Esophagus squamous epithelium (tissue), 5 donors: ENCODE measurements around the gene EFS. TPM values are rescaled to one million over a fixed set of nuclear protein-coding genes. Genes with fewer than 3 reads are reported as not detected.

ENCODE experiments used
- DNase-seq: peaks from one replicate; lab custom pipeline; 2025; lab: John Stamatoyannopoulos, UW
- H3K27ac ChIP-seq, 4 donors: fragments of 200-600 bp; sonication (generic); one replicate each; pipeline ENCODE4 v1.5.1; 2016 to 2019; ENCODE audit warnings: mild to moderate bottlenecking in 1 of 4
- H3K27me3 ChIP-seq, 4 donors: fragments of 200-600 bp; sonication (generic); 1 replicate in 3 of 4; 2 replicates in 1 of 4; pipeline versions ENCODE4 v1.5.1 to v1.6.0; 2017 to 2021; ENCODE audit warnings: antibody characterized with exemption in 1 of 4
- H3K36me3 ChIP-seq, 3 donors: fragments of 200-600 bp; sonication (generic); one replicate each; pipeline ENCODE4 v1.5.1; 2016 to 2019
- H3K4me1 ChIP-seq, 3 donors: fragments of 200-600 bp; sonication (generic); one replicate each; pipeline ENCODE4 v1.5.1; 2017 to 2019
- H3K4me3 ChIP-seq, 4 donors: fragments of 200-600 bp; sonication (generic); 1 replicate in 3 of 4; 2 replicates in 1 of 4; pipeline ENCODE4 v1.5.1; 2016 to 2019; ENCODE audit warnings: mild to moderate bottlenecking in 2 of 4, moderate library complexity in 1 of 4
- H3K9me3 ChIP-seq, 3 donors: fragments of 200-600 bp; sonication (generic); one replicate each; pipeline ENCODE4 v1.5.1; 2016 to 2019
- POLR2A ChIP-seq, 4 donors: fragments of 450-650 bp; IDR thresholded peaks; one replicate each; pipeline ENCODE4 v1.6.1; 2017; ENCODE audit warnings: antibody characterized with exemption in 4 of 4, mild to moderate bottlenecking in 4 of 4, moderate library complexity in 3 of 4
- WGBS, 2 donors: methylation state at CpG; one replicate each; pipeline ENCODE4 v1.1.5; 2018; 5-methylcytosine and 5-hydroxymethylcytosine counted together
- intact Hi-C: fragments of 100-400 bp; cut with DNase I; formaldehyde crosslinking; loops from one replicate; pipeline ENCODE4 v1.15.0; 2022
- total RNA-seq, 4 donors: library from RNA; depleted of rRNA; stranded (reverse); fragments of >200 nt; gene quantifications; one replicate each; pipeline ENCODE4 v1.1.0, GENCODE V29; 2016
- TF ChIP-seq, protein P1 (sequence below), 6 experiments: fragments of 450-650 bp in 4 of 6; fragments of 200-600 bp in 2 of 6; sonication (generic) in 2 of 6; IDR thresholded peaks; one replicate each; pipeline ENCODE4 v1.5.1; 2016 to 2019; ENCODE audit warnings: antibody characterized with exemption in 6 of 6, mild to moderate bottlenecking in 4 of 6, moderate library complexity in 4 of 6
- donor health status: DM: yes; HTN: yes; CAD: no.

Gene EFS
- total RNA-seq, 4 donors from 2014 or later, result 17.8 to 34.4 (median 20.9) TPM

DNA sequence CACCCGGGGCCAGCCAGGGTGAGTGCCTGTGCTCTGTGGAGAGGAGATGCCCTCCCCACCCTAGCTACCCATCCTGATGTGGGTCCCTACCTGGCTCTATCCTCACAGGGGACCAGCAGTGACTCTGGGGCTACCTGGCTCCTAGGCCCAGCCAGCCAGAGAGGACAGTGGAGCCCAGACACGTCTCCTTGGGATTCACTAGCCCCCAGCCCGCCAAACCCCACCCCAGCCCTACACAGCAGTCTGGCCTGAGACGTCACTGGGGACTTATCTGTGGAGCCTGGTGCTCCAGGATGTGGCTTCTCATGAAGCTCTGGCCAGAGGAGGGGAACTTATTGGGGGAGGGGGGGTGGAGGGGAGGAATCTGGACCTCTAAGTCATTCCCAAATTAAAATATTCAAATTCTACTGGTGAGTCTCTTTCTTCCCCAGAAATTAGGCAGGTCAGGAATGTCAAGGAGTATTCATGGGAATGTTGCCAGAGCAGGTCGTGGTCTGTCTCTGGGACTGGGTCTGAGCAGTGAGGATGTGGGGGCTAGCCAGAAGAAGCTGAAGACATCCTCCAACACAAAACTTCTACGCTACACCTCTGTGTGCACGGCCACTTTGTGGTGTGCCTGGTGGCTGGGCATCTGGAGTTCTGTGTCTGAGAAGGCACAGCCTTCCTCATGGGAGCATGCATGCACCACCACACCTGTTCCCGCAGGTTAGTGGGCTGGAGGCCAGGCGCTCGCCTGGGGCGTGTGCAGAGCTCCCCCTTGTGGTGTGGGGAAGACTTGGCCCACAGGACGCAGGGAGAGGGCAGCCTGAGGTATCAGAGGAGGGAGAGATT lies 14.6 kb upstream of the EFS start:
- H3K4me3 ChIP-seq, result no peak overlapping the region
- peaks cover 0 to 14% (median 0%) of the 10 kb centered on the region in 3 donors for H3K4me1 ChIP-seq
- intact Hi-C loops, result loop anchor here (2.0 to 10.0 kb wide), 2 partner anchors 53 to 115 kb away; no protein-coding TSS in a partner anchor
- H3K27me3 ChIP-seq, result peaks cover 0 to 32% (median 0%) of the 10 kb centered on the region in 4 donors
- no peaks in the 10 kb centered on the region for H3K36me3 ChIP-seq
- 27 to 73% methylated on average over 2 to 3 of the region's 12 CpGs for WGBS, 2 donors
- H3K9me3 ChIP-seq, result no peaks in the 10 kb centered on the region
- no peak for DNase-seq
- no peak overlapping the region for H3K27ac ChIP-seq
- TF ChIP-seq, protein P1, sequence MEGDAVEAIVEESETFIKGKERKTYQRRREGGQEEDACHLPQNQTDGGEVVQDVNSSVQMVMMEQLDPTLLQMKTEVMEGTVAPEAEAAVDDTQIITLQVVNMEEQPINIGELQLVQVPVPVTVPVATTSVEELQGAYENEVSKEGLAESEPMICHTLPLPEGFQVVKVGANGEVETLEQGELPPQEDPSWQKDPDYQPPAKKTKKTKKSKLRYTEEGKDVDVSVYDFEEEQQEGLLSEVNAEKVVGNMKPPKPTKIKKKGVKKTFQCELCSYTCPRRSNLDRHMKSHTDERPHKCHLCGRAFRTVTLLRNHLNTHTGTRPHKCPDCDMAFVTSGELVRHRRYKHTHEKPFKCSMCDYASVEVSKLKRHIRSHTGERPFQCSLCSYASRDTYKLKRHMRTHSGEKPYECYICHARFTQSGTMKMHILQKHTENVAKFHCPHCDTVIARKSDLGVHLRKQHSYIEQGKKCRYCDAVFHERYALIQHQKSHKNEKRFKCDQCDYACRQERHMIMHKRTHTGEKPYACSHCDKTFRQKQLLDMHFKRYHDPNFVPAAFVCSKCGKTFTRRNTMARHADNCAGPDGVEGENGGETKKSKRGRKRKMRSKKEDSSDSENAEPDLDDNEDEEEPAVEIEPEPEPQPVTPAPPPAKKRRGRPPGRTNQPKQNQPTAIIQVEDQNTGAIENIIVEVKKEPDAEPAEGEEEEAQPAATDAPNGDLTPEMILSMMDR (IDR thresholded peaks at IDR 0.05), result peak; percentile 86 to 98 (median 94)
- TF ChIP-seq POLR2A (IDR thresholded peaks at IDR 0.05), result no peak

DNA sequence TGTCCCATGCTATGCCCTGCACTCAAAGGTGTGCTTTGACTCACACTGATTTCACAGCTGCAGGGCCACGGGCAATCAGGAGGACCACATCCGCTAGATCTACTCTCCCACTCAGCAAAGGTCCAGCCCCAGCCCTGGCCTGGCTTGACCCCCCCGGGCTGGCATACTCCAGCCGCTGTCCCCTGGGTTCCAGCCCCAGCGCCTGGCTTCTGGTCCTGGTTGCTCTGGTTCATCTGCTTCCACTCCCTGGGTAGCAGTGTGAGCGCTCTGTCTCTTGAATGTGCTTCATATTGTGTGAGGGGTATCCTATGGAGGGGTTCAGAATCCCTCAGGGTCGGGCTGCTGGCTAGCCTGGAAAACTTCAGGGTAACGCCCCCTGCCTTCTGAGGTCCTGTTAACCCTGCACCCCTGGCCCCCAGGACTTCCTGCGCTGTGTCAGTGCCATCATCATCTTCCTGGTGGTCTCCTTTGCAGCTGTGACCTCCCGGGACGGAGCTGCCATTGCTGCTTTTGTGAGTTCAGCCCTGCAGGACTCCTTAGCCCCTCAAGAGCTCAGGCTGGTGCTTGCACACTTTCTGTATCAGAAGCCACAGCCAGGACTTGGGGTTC lies 13.7 kb upstream of the EFS start:
- no peak overlapping the region for H3K4me3 ChIP-seq
- H3K4me1 ChIP-seq, result peaks cover 0 to 14% (median 0%) of the 10 kb centered on the region in 3 donors
- no peak for TF ChIP-seq POLR2A (IDR thresholded peaks at IDR 0.05)
- TF ChIP-seq, protein P1 (IDR thresholded peaks at IDR 0.05), result no peak
- intact Hi-C loops, result loop anchor here (10.0 kb wide), 1 partner anchor 114 kb away; no protein-coding TSS in a partner anchor
- H3K36me3 ChIP-seq, result no peaks in the 10 kb centered on the region
- no peaks in the 10 kb centered on the region for H3K9me3 ChIP-seq
- peaks cover 0 to 32% (median 0%) of the 10 kb centered on the region in 4 donors for H3K27me3 ChIP-seq
- 72 to 79% methylated on average over 6 to 11 of the region's 11 CpGs for WGBS, 2 donors
- no peak for DNase-seq
- H3K27ac ChIP-seq, result no peak overlapping the region

DNA sequence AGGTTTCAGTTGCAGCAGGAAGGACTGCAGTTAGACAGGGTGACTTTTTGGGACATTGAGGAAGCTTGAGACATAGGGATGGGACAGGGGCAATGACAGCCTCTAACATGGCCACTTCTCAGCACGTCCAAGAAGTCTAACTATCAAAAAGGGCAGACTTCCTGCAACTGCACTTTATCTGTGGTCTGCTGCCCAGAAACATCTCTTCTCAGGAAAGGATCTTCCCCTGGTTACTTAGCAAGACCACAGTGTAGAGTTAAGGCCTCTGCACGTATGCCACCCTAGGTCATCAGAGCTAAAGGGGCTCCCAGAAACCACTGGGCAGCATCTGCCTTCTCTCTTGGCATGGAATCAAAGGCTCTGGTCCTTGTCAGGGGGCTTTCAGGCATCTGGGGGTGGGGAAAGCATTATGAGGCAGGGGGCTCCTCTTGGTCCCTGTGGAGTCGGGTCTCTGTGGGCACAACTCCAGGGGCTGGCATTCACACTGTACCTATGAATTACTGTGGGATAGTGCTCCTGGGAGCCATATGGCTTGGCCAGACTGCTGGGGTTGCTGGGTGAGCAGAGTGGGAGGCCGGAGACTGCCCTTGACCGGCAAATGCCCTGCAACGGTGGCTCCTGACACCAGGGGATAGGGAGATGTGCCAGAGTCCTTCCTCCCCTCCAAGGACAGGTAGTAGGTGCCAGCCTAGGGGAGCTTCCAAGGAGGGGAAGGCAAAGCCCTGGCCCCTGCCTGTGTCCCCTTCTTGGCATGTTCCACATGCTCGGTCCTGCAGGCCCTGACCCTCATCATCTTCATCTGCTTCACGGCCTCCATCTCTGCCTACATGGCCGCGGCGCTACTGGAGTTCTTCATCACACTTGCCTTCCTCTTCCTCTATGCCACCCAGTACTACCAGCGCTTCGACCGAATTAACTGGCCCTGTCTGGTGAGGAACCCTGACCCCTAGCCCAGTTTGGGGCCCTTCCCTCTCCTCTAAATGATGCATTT lies 12.9 kb upstream of the EFS start:
- 87 to 88% methylated on average over 9 to 12 of the region's 14 CpGs for WGBS, 2 donors
- no peaks in the 10 kb centered on the region for H3K36me3 ChIP-seq
- no peak overlapping the region for H3K4me3 ChIP-seq
- H3K27me3 ChIP-seq, result peaks cover 0 to 31% (median 0%) of the 10 kb centered on the region in 4 donors
- no peak for TF ChIP-seq POLR2A (IDR thresholded peaks at IDR 0.05)
- TF ChIP-seq, protein P1 (IDR thresholded peaks at IDR 0.05), result no peak
- H3K27ac ChIP-seq, result no peak overlapping the region
- no peaks in the 10 kb centered on the region for H3K9me3 ChIP-seq
- H3K4me1 ChIP-seq, result peaks cover 0 to 14% (median 0%) of the 10 kb centered on the region in 3 donors
- no peak for DNase-seq
- intact Hi-C loops, result loop anchor here (10.0 kb wide), 1 partner anchor 113 kb away; no protein-coding TSS in a partner anchor

DNA sequence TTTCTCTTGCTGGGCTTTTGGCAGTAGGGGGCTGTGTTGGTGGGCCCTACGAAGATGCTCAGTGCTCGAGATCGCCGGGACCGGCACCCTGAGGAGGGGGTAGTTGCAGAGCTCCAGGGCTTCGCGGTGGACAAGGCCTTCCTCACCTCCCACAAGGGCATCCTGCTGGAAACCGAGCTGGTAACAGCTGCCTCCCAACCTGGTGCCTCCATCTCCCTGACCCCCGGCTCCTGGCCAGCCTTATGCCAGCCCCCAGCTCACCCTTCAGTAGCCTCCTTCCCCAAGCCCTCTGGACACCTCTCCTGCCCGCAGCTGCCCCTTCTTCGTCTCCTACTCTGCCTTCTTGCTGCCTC lies 12.2 kb upstream of the EFS start:
- intact Hi-C loops, result loop anchor here (10.0 kb wide), 1 partner anchor 112 kb away; no protein-coding TSS in a partner anchor
- no peak overlapping the region for H3K4me3 ChIP-seq
- no peaks in the 10 kb centered on the region for H3K9me3 ChIP-seq
- WGBS, 2 donors, result 68 to 70% methylated on average over 4 to 5 of the region's 11 CpGs
- DNase-seq, result no peak
- H3K27ac ChIP-seq, result no peak overlapping the region
- no peaks in the 10 kb centered on the region for H3K36me3 ChIP-seq
- peaks cover 0 to 24% (median 0%) of the 10 kb centered on the region in 4 donors for H3K27me3 ChIP-seq
- TF ChIP-seq, protein P1 (IDR thresholded peaks at IDR 0.05), result no peak
- TF ChIP-seq POLR2A (IDR thresholded peaks at IDR 0.05), result no peak
- peaks cover 0 to 14% (median 0%) of the 10 kb centered on the region in 3 donors for H3K4me1 ChIP-seq
